ENCODE results near the gene DRD3. TPM values are rescaled to one million over a fixed set of nuclear protein-coding genes. Genes with fewer than 3 reads are reported as not detected.

Gene DRD3
- polyA plus RNA-seq, 1 of the 3 experiments (the other 2 are of a cell fraction): not detected

DNA sequence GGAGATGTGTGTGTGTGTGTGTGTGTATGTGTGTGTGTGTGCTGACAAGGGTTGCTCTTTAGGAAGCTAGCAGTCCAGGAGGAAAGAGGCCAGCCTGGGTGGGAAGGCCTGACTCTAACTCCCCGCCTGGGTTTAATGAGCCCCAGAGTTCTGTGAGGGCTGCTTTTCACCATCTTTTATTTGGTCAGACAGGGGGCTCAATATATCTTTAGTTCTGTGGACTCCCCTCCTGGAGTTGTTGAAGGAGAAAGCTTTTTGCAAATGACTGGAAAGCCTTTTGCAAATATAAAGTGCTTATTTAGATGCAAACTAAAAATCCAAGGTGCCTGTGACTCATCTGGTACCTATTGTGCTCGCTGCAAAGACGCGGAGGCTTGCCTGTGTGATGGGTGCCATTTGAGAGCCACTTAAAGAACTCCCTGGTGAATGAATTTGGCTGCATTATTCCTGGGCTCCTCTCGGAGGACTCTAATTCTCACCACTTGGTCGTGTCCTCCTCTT, 24.5 kb downstream of the DRD3 start:
- H3K27me3 ChIP-seq (ENCODE audit: insufficient read depth): no peaks in the 10 kb centered on the region; the same call in 1 of the 2 replicates
- H2AFZ ChIP-seq (ENCODE audit: low read depth): no peak overlapping the region
- H3K9me3 ChIP-seq: no peaks in the 10 kb centered on the region
- H3K36me3 ChIP-seq (replicated peaks in 1 of 2; ENCODE audit: control insufficient read depth in 1 of 2, insufficient read depth in 2 of 2, low read length in 1 of 2): no peaks in the 10 kb centered on the region
- no peaks in the 10 kb centered on the region for H3K79me2 ChIP-seq (ENCODE audit: insufficient read depth)
- H4K20me1 ChIP-seq (ENCODE audit: insufficient read depth): no peaks in the 10 kb centered on the region
- DNase-seq: no peak
- POLR2A ChIA-PET: no interaction called here
- no peak overlapping the region for H3K9ac ChIP-seq
- H3K4me3 ChIP-seq (ENCODE audit: low read depth in 2 of 2, low read length in 1 of 2): no peak overlapping the region
- 78% methylated on average over 6 of the region's 6 CpGs for WGBS (ENCODE audit: low lambda C conversion rate)
- H3K9me2 ChIP-seq: no peaks in the 10 kb centered on the region
- no peaks in the 10 kb centered on the region for H3F3A ChIP-seq (replicated peaks; ENCODE audit: insufficient read depth)
- H3K4me2 ChIP-seq: no peak overlapping the region
- peaks cover 0 to 5% of the 10 kb centered on the region in 2 experiments; a peak in 1 of 4 replicates for H3K4me1 ChIP-seq (ENCODE audit: control insufficient read depth in 1 of 2, insufficient read depth in 2 of 2, low read depth in 1 of 2, low read length in 1 of 2)
- H3K27ac ChIP-seq (ENCODE audit: low read depth in 2 of 2, low read length in 1 of 2): no peak overlapping the region
- TF ChIP-seq, protein P1, sequence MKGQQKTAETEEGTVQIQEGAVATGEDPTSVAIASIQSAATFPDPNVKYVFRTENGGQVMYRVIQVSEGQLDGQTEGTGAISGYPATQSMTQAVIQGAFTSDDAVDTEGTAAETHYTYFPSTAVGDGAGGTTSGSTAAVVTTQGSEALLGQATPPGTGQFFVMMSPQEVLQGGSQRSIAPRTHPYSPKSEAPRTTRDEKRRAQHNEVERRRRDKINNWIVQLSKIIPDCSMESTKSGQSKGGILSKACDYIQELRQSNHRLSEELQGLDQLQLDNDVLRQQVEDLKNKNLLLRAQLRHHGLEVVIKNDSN (IDR thresholded peaks at IDR 0.05; ENCODE audit: borderline replicate concordance, low read depth): no peak
- TF ChIP-seq TAF1 (IDR thresholded peaks at IDR 0.05; ENCODE audit: borderline replicate concordance, low read depth, low read length): no peak
- TF ChIP-seq TEAD4 (IDR thresholded peaks at IDR 0.05; ENCODE audit: borderline replicate concordance, insufficient read depth): no peak
- no peak for TF ChIP-seq NFIC (IDR thresholded peaks at IDR 0.05; ENCODE audit: borderline replicate concordance)
- TF ChIP-seq, protein P2, sequence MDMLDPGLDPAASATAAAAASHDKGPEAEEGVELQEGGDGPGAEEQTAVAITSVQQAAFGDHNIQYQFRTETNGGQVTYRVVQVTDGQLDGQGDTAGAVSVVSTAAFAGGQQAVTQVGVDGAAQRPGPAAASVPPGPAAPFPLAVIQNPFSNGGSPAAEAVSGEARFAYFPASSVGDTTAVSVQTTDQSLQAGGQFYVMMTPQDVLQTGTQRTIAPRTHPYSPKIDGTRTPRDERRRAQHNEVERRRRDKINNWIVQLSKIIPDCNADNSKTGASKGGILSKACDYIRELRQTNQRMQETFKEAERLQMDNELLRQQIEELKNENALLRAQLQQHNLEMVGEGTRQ (IDR thresholded peaks at IDR 0.05; ENCODE audit: borderline replicate concordance, low read depth, low read length): no peak
- no peak for TF ChIP-seq SMC3 (IDR thresholded peaks at IDR 0.05; ENCODE audit: low read depth, low read length)
- TF ChIP-seq, protein P3, sequence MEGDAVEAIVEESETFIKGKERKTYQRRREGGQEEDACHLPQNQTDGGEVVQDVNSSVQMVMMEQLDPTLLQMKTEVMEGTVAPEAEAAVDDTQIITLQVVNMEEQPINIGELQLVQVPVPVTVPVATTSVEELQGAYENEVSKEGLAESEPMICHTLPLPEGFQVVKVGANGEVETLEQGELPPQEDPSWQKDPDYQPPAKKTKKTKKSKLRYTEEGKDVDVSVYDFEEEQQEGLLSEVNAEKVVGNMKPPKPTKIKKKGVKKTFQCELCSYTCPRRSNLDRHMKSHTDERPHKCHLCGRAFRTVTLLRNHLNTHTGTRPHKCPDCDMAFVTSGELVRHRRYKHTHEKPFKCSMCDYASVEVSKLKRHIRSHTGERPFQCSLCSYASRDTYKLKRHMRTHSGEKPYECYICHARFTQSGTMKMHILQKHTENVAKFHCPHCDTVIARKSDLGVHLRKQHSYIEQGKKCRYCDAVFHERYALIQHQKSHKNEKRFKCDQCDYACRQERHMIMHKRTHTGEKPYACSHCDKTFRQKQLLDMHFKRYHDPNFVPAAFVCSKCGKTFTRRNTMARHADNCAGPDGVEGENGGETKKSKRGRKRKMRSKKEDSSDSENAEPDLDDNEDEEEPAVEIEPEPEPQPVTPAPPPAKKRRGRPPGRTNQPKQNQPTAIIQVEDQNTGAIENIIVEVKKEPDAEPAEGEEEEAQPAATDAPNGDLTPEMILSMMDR (IDR thresholded peaks at IDR 0.05): no peak
- TF ChIP-seq GABPA (IDR thresholded peaks at IDR 0.05; ENCODE audit: low read depth): no peak
- TF ChIP-seq YY1 (IDR thresholded peaks at IDR 0.05; ENCODE audit: low read depth): no peak
- TF ChIP-seq RCOR1 (IDR thresholded peaks at IDR 0.05; ENCODE audit: low read length): no peak
- TF ChIP-seq, protein P4, sequence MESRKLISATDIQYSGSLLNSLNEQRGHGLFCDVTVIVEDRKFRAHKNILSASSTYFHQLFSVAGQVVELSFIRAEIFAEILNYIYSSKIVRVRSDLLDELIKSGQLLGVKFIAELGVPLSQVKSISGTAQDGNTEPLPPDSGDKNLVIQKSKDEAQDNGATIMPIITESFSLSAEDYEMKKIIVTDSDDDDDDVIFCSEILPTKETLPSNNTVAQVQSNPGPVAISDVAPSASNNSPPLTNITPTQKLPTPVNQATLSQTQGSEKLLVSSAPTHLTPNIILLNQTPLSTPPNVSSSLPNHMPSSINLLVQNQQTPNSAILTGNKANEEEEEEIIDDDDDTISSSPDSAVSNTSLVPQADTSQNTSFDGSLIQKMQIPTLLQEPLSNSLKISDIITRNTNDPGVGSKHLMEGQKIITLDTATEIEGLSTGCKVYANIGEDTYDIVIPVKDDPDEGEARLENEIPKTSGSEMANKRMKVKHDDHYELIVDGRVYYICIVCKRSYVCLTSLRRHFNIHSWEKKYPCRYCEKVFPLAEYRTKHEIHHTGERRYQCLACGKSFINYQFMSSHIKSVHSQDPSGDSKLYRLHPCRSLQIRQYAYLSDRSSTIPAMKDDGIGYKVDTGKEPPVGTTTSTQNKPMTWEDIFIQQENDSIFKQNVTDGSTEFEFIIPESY (IDR thresholded peaks at IDR 0.05; ENCODE audit: borderline replicate concordance, low read depth): no peak
- TF ChIP-seq EZH2phosphoT487 (IDR thresholded peaks at IDR 0.05; ENCODE audit: borderline replicate concordance, low read depth): no peak
- TF ChIP-seq FOXM1 (IDR thresholded peaks at IDR 0.05; ENCODE audit: low read depth): no peak
- no peak for TF ChIP-seq ELF1 (IDR thresholded peaks at IDR 0.05)
- TF ChIP-seq POLR2AphosphoS5 (IDR thresholded peaks at IDR 0.05; ENCODE audit: low read depth, low read length): no peak
- TF ChIP-seq, protein P5, sequence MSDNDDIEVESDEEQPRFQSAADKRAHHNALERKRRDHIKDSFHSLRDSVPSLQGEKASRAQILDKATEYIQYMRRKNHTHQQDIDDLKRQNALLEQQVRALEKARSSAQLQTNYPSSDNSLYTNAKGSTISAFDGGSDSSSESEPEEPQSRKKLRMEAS (IDR thresholded peaks at IDR 0.05; ENCODE audit: low read depth): no peak
- no peak for TF ChIP-seq FOXJ3 (CRISPR knock-in tag; IDR thresholded peaks at IDR 0.05)
- no peak for TF ChIP-seq FOSL2 (IDR thresholded peaks at IDR 0.05; ENCODE audit: borderline replicate concordance, low read depth)
- CTCF ChIA-PET: interaction anchor here (0.9 to 2.6 kb wide), 8 partner anchors 10 to 311 kb away, joined by 3 to 14 read pairs (median 4); no protein-coding TSS in a partner anchor

Data from SK-N-SH (cell line).